ENCODE data around the gene MRPL28.

- TF ChIP-seq CTCF (IDR thresholded peaks at IDR 0.05): no peak
- TF ChIP-seq POLR2A (IDR thresholded peaks at IDR 0.05): no peak
- no peak for TF ChIP-seq EP300 (IDR thresholded peaks at IDR 0.05)
Measured at GRCh38 chr16:340370-341091, 29.8 kb downstream of the MRPL28 start.

All from tibial nerve (tissue), 4 donors.